A549 (cell line): ENCODE data around the gene HASPIN. TPM values are rescaled to one million over a fixed set of nuclear protein-coding genes. Genes with fewer than 3 reads are reported as not detected.

Experiments used
- ATAC-seq, 2 experiments: fragments of 200-7000 bp in 1 of 2; fragments of >200 bp in 1 of 2; cut with Nextera tagmentation in 1 of 2; cut with Tn5 transposase in 1 of 2; 3 replicates each; pipeline versions ENCODE4 v1.8.0 to v1.9.1; 2018 to 2020; ENCODE audit warnings: mild to moderate bottlenecking in 1 of 2, moderate library complexity in 1 of 2
- CTCF ChIA-PET: fragments of 300-600 bp; sonication (Branson Sonifier 250); formaldehyde crosslinking; extraction: SDS; loops from one replicate; lab custom pipeline; 2021; ENCODE audit warnings: antibody characterized with exemption, inconsistent platforms; lab: Yijun Ruan, JAX
- POLR2A ChIA-PET: fragments of 350-600 bp; formaldehyde crosslinking; extraction: SDS; loops from one replicate; lab custom pipeline; 2021; ENCODE audit warnings: antibody characterized with exemption, inconsistent platforms; lab: Yijun Ruan, JAX
- DNase-seq, 2 experiments: peaks; one replicate each; pipeline versions ENCODE4 v3.0.0 to v3.0.0-alpha.2; 2011 to 2016; ENCODE audit warnings: low read depth in 1 of 2, low spot score in 1 of 2
- FAIRE-seq: peaks from 2 replicates; lab custom pipeline; 2011; peaks lifted over from hg19 to GRCh38; lab: Jason Lieb, UNC
- H3K27ac ChIP-seq, 2 experiments: fragments of >200 bp; sonication (Bioruptor Twin); formaldehyde crosslinking; 3 replicates each; pipeline ENCODE4 v1.5.1; 2016 to 2017
- H3K4me1 ChIP-seq: fragments of >200 bp; sonication (Bioruptor Twin); formaldehyde crosslinking; 3 replicates; pipeline ENCODE4 v1.6.1; 2016
- H3K4me2 ChIP-seq: fragments of >200 bp; sonication (Bioruptor Twin); formaldehyde crosslinking; 3 replicates; pipeline ENCODE4 v1.6.1; 2016
- H3K4me3 ChIP-seq: fragments of >200 bp; sonication (Bioruptor Twin); formaldehyde crosslinking; 3 replicates; pipeline ENCODE4 v1.5.1; 2016
- H3K9me3 ChIP-seq: fragments of >200 bp; sonication (Bioruptor Twin); formaldehyde crosslinking; 3 replicates; pipeline ENCODE4 v1.6.1; 2016
- BCL3 ChIP-seq: fragments of >200 bp; sonication (Bioruptor Twin); formaldehyde crosslinking; IDR thresholded peaks from 3 replicates; pipeline ENCODE4 v1.6.1; 2016
- BHLHE40 ChIP-seq: IDR thresholded peaks from 2 replicates; pipeline ENCODE4 v1.6.1; 2012; ENCODE audit warnings: low read depth, low read length, inconsistent platforms
- CBX2 ChIP-seq: fragments of 200-600 bp; sonication (generic); IDR thresholded peaks from 2 replicates; pipeline ENCODE4 v1.6.1; 2016; ENCODE audit warnings: low read depth, mild to moderate bottlenecking, borderline replicate concordance
- CBX8 ChIP-seq: fragments of 200-600 bp; sonication (generic); IDR thresholded peaks from 2 replicates; pipeline ENCODE4 v1.6.1; 2016
- CEBPB ChIP-seq, 2 experiments: fragments of >200 bp in 1 of 2; sonication (Bioruptor Twin) in 1 of 2; formaldehyde crosslinking in 1 of 2; IDR thresholded peaks; 2 replicates each; pipeline ENCODE4 v1.6.1; 2012 to 2016
- CHD2 ChIP-seq: fragments of 150-350 bp; IDR thresholded peaks from 2 replicates; pipeline ENCODE4 v1.6.1; 2014; ENCODE audit warnings: low read length; ENCODE audit not compliant: partially characterized antibody
- E2F6 ChIP-seq: IDR thresholded peaks from 2 replicates; pipeline ENCODE4 v1.6.1; 2012; ENCODE audit warnings: low read depth, borderline replicate concordance
- EHF ChIP-seq: fragments of 250-450 bp; sonication (Bioruptor Pico); IDR thresholded peaks from 2 replicates; pipeline ENCODE4 v1.5.0; 2020; ENCODE audit warnings: mild to moderate bottlenecking
- ELK1 ChIP-seq: fragments of 150-350 bp; IDR thresholded peaks from 2 replicates; pipeline ENCODE4 v1.6.1; 2014; ENCODE audit warnings: low read depth, mild to moderate bottlenecking, low read length
- EP300 ChIP-seq, 2 experiments: fragments of >200 bp; sonication (Bioruptor Twin); formaldehyde crosslinking; IDR thresholded peaks; 2 replicates in 1 of 2; 3 replicates in 1 of 2; pipeline ENCODE4 v1.6.1; 2016 to 2017
- ESRRA ChIP-seq: fragments of 150-350 bp; IDR thresholded peaks from 2 replicates; pipeline ENCODE4 v1.6.1; 2014; ENCODE audit warnings: mild to moderate bottlenecking, low read length, borderline replicate concordance
- FOSB ChIP-seq: fragments of 250-450 bp; sonication (Bioruptor Pico); IDR thresholded peaks from 2 replicates; pipeline ENCODE4 v1.5.0; 2020; ENCODE audit warnings: mild to moderate bottlenecking, moderate library complexity
- GATA3 ChIP-seq: IDR thresholded peaks from 2 replicates; pipeline ENCODE4 v1.6.1; 2012; ENCODE audit warnings: borderline replicate concordance
- HDAC2 ChIP-seq: fragments of 200-600 bp; sonication (generic); IDR thresholded peaks from 2 replicates; pipeline ENCODE4 v1.6.1; 2016
- HOXB13 ChIP-seq: fragments of 250-450 bp; sonication (Bioruptor Pico); IDR thresholded peaks from 2 replicates; pipeline ENCODE4 v1.5.0; 2020; ENCODE audit warnings: low read depth, mild to moderate bottlenecking, moderate library complexity
- HOXB5 ChIP-seq: fragments of 250-450 bp; sonication (Bioruptor Pico); IDR thresholded peaks from 2 replicates; pipeline ENCODE4 v1.5.0; 2020; ENCODE audit warnings: mild to moderate bottlenecking, moderate library complexity
- MAZ ChIP-seq: fragments of 150-350 bp; IDR thresholded peaks from 2 replicates; pipeline ENCODE4 v1.6.1; 2014; ENCODE audit warnings: antibody characterized with exemption, low read depth, low read length, borderline replicate concordance
- MYC ChIP-seq: IDR thresholded peaks from 2 replicates; pipeline ENCODE4 v1.6.1; 2012; ENCODE audit warnings: mild to moderate bottlenecking, inconsistent platforms, low read length, improper control_type of control experiment, borderline replicate concordance
- NFE2L2 ChIP-seq: fragments of 150-350 bp; conservative IDR thresholded peaks from 2 replicates; pipeline ENCODE4 v1.6.1; 2014; ENCODE audit warnings: low read length
- NPAS2 ChIP-seq: fragments of 250-450 bp; sonication (Bioruptor Pico); IDR thresholded peaks from 2 replicates; pipeline ENCODE4 v1.8.0; 2022; ENCODE audit warnings: mild to moderate bottlenecking, moderate library complexity, borderline replicate concordance
- NR3C1 ChIP-seq: fragments of >200 bp; sonication (Bioruptor Twin); formaldehyde crosslinking; IDR thresholded peaks from 3 replicates; pipeline ENCODE4 v1.6.1; 2017
- RCOR1 ChIP-seq: fragments of 150-350 bp; IDR thresholded peaks from 2 replicates; pipeline ENCODE4 v1.6.1; 2014; ENCODE audit warnings: antibody characterized with exemption, low read length, low read depth
- RNF2 ChIP-seq: fragments of 200-600 bp; sonication (generic); IDR thresholded peaks from 2 replicates; pipeline ENCODE4 v1.6.1; 2016; ENCODE audit warnings: low read depth, mild to moderate bottlenecking, antibody characterized with exemption, moderate library complexity, borderline replicate concordance
- SMC3 ChIP-seq: fragments of >200 bp; sonication (Bioruptor Twin); formaldehyde crosslinking; IDR thresholded peaks from 3 replicates; pipeline ENCODE4 v1.6.1; 2018; ENCODE audit warnings: inconsistent platforms
- TFCP2L1 ChIP-seq: fragments of 250-450 bp; sonication (Bioruptor Pico); IDR thresholded peaks from 2 replicates; pipeline ENCODE4 v1.5.0; 2021; ENCODE audit warnings: mild to moderate bottlenecking
- ZC3H11A ChIP-seq: fragments of 450-650 bp; IDR thresholded peaks from 2 replicates; pipeline ENCODE4 v1.6.1; 2014; ENCODE audit warnings: antibody characterized with exemption, mild to moderate bottlenecking
- WGBS: methylation state at CpG from one replicate; pipeline ENCODE4 v1.1.6; 2017; ENCODE audit errors: missing lambda C conversion rate; 5-methylcytosine and 5-hydroxymethylcytosine counted together
- polyA plus RNA-seq, 4 experiments: library from polyadenylated mRNA; depleted of rRNA in 3 of 4; stranded (reverse); fragments of >200 nt; fragmentation: RNase III in 1 of 4; extraction: RNeasy Plus Mini Kit Qiagen cat#74134 plus additional on column Dnase treatment in 1 of 4; gene quantifications; 2 replicates in 3 of 4; 3 replicates in 1 of 4; pipeline ENCODE4 v1.2.3, GENCODE V29; 2011 to 2017
- TF ChIP-seq, protein P1 (sequence below): fragments of >200 bp; sonication (Bioruptor Twin); formaldehyde crosslinking; IDR thresholded peaks from 2 replicates; pipeline ENCODE4 v1.6.1; 2016
- TF ChIP-seq, protein P2 (sequence below): IDR thresholded peaks from 2 replicates; pipeline ENCODE4 v1.6.1; 2012

HASPIN gene
- polyA plus RNA-seq, 2 of the 4 experiments (the other 2 are of a cell fraction), result 8.7 to 11.5 TPM

DNA sequence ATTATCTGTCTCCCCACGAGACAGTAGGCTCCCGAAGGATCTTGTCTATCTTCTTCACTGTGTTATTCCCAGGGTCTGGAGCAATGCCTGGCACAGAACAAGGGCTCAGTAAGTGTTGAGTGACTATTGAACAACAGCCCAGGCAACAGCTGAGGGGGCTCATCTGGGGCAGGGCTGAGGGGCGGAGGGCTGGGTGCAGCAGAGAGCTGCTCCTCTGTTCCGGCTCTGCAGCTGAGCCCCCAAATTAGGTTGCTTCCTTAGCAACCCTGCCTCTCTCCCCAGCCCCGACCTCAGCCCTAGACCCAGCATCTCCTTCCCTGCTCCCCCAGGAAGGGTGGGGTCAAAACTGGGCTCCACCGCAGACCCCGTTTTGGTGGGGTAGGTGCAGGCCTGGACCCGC, 45.1 kb downstream of the HASPIN start:
- no peaks in the 10 kb centered on the region for H3K9me3 ChIP-seq
- FAIRE-seq (no peak), ATAC-seq (no peak), DNase-seq (no peak)
- H3K27ac ChIP-seq, result no peak overlapping the region
- H3K4me1 ChIP-seq, result peaks cover 7% of the 10 kb centered on the region
- H3K4me2 ChIP-seq, result no peak overlapping the region
- TF ChIP-seq ESRRA (no peak), NPAS2 (CRISPR knock-in tag) (no peak), NFE2L2 (no peak), HOXB5 (CRISPR knock-in tag) (no peak), ELK1 (no peak), EP300 (IDR thresholded peaks at IDR 0.05) (no peak), MYC (no peak), CBX2 (no peak), MAZ (no peak), FOSB (CRISPR knock-in tag) (no peak), TFCP2L1 (no peak), BHLHE40 (no peak), HDAC2 (no peak), ZC3H11A (no peak)
- TF ChIP-seq, protein P1, sequence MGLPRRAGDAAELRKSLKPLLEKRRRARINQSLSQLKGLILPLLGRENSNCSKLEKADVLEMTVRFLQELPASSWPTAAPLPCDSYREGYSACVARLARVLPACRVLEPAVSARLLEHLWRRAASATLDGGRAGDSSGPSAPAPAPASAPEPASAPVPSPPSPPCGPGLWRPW, result no peak
- ChIA-PET POLR2A (no interaction called here), CTCF (interaction anchor here (0.6 to 2.0 kb wide), 7 partner anchors 8 to 62 kb away, joined by 3 to 15 read pairs (median 3); no protein-coding TSS in a partner anchor)
- H3K4me3 ChIP-seq, result no peak overlapping the region
- 71% methylated on average over 8 of the region's 8 CpGs for WGBS

DNA sequence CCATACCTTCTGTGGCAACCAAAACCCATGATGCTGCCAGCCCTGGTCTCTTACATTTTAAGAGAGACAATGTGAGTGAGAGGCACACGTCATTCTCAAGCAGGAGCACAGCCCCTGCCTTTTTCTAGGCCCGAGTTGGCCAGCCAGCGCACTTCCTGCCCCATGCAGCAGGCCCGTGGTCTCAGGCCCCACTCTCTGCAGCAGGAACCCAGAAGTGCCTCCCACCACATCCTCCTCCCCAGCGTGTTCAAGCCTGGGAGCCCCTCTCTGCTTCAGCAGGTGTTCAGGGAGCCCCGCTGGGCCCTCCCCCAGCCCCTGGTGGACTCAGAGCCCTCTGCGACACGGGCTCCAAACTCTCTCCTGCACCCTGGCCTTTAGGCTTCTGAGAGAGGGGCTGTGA, 46.8 kb downstream of the HASPIN start:
- no peak overlapping the region for H3K4me2 ChIP-seq
- H3K4me3 ChIP-seq, result no peak overlapping the region
- H3K27ac ChIP-seq, result no peak overlapping the region
- no peak for DNase-seq
- H3K4me1 ChIP-seq, result peaks cover 13% of the 10 kb centered on the region
- ATAC-seq, result 0 out of 6 replicates have a peak, but pooled peaks of 1 of the 2 experiments have one; percentile 19
- H3K9me3 ChIP-seq, result no peaks in the 10 kb centered on the region
- ChIA-PET POLR2A (no interaction called here), CTCF (interaction anchor here (0.8 to 2.0 kb wide), 4 partner anchors 12 to 36 kb away, joined by 3 to 15 read pairs (median 4); no protein-coding TSS in a partner anchor)
- WGBS, result 70% methylated on average over 8 of the region's 8 CpGs
- TF ChIP-seq HOXB5 (CRISPR knock-in tag) (no peak), NR3C1 (no peak), CBX8 (no peak), GATA3 (no peak), NPAS2 (CRISPR knock-in tag) (no peak), CBX2 (no peak), SMC3 (no peak), CHD2 (no peak), RCOR1 (no peak), EHF (CRISPR knock-in tag) (no peak), E2F6 (no peak), HOXB13 (CRISPR knock-in tag) (no peak)
- no peak for FAIRE-seq

DNA sequence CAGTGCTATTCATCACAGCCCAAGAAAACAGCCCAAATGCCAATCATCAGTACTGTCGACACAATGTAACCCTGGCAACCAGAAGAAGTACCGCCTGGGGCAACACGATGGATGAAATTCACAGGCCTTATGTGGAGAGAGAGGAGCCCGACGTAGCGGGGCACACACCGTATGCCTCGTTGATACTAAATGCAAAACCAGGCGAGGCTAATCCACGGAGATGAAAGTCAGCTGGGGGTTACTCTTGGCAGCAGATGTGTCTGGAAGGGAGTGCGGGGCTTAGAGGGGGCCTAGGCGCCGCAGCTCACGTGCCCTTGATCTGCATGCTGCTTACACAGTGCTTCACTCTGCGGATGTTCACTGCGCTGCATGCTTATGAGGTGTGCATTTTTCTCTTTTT, 47.4 kb downstream of the HASPIN start:
- no peak overlapping the region for H3K4me3 ChIP-seq
- H3K4me2 ChIP-seq, result no peak overlapping the region
- ChIA-PET POLR2A (no interaction called here), CTCF (interaction anchor here (0.7 to 1.5 kb wide), 6 partner anchors 9 to 1840 kb away, joined by 3 to 5 read pairs (median 3); no protein-coding TSS in a partner anchor)
- ATAC-seq (no peak; a peak in 2 of 6 replicates), FAIRE-seq (no peak), DNase-seq (no peak)
- no peak overlapping the region for H3K27ac ChIP-seq
- peaks cover 13% of the 10 kb centered on the region for H3K4me1 ChIP-seq
- no peaks in the 10 kb centered on the region for H3K9me3 ChIP-seq
- 89% methylated on average over 16 of the region's 16 CpGs for WGBS
- no peak for TF ChIP-seq CBX8
- no peak for TF ChIP-seq CEBPB (IDR thresholded peaks at IDR 0.05)
- TF ChIP-seq, protein P2, sequence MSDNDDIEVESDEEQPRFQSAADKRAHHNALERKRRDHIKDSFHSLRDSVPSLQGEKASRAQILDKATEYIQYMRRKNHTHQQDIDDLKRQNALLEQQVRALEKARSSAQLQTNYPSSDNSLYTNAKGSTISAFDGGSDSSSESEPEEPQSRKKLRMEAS, result no peak
- no peak for TF ChIP-seq BCL3
- no peak for TF ChIP-seq RNF2
- TF ChIP-seq, all 56 proteins: peak for 0
